ENCODE results near the gene EIF3B.

DNA sequence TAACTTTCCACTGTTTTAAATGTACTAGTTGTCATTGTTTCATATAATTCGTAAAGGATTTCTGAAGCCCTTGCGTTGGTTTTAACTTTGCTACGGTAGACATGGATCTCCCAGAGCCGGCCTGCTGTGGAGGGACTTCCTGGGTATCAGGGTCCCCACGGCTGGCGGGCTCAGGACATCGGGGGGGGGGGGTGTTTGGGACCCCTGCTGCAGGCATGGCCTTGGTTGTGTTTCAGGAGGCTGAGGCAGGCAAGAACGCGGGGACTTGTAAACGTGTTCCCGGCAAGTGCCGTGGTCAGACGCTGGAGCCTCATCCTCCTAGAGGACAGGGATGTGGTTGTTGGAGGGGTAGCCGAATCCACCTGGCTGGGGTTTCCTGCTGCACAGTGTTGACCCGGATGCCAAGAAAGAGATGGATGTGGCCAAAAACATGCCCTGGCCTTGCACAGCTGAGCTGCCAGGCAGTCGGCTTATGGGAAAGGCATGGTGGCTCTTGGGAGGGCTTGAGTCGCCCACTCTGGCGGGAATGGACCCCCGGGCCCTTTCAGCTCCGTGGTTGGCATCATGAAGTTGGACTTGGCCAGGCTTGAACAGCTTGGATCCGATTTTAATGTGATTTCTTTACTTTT, 27.4 kb downstream of the EIF3B start:
- TF ChIP-seq, protein P1, sequence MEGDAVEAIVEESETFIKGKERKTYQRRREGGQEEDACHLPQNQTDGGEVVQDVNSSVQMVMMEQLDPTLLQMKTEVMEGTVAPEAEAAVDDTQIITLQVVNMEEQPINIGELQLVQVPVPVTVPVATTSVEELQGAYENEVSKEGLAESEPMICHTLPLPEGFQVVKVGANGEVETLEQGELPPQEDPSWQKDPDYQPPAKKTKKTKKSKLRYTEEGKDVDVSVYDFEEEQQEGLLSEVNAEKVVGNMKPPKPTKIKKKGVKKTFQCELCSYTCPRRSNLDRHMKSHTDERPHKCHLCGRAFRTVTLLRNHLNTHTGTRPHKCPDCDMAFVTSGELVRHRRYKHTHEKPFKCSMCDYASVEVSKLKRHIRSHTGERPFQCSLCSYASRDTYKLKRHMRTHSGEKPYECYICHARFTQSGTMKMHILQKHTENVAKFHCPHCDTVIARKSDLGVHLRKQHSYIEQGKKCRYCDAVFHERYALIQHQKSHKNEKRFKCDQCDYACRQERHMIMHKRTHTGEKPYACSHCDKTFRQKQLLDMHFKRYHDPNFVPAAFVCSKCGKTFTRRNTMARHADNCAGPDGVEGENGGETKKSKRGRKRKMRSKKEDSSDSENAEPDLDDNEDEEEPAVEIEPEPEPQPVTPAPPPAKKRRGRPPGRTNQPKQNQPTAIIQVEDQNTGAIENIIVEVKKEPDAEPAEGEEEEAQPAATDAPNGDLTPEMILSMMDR (IDR thresholded peaks at IDR 0.05) = no peak
- no peak for TF ChIP-seq POLR2A (IDR thresholded peaks at IDR 0.05)
